GM18867 (cell line): ENCODE results near the gene CRTC1.

Experiments used
- ATAC-seq: cut with Tn5 transposase; IDR thresholded peaks from one replicate; pipeline ENCODE4 v1.9.1; 2021; ENCODE audit warnings: mild to moderate bottlenecking, moderate library complexity; ENCODE audit not compliant: unreplicated experiment

Gene CRTC1

DNA sequence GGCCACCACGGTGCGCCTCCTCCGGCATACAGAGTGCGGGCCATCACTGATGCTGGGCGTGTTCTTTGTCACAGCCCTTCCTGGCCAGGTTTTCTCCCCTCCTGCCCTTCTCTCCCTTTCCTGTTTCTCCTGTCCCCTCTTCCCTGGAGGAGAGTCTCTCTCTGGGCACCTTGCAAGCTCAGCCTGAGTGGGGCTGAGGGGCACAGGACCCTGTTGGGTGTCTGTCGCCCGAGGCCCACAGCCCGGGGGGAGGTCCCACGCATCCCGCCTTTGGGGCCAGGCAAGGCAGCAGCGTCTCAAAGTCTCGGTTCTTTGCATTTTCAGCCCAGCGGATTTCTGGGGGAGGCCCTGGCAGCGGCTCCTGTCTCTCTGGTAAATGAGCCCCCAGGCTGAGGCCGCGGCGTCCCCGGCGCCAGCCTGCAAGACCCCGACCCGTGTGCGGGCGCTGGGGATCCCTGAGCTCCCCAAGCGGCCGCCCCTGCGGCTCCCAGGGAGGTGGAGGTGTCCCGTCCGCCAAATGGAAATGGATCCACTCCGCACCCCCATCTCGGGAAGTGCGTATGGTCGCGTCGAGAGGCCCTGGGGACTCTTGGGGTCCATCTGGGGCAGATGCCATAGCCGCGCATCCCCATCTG lies 60.4 kb downstream of the CRTC1 start:
- ATAC-seq, result no peak

DNA sequence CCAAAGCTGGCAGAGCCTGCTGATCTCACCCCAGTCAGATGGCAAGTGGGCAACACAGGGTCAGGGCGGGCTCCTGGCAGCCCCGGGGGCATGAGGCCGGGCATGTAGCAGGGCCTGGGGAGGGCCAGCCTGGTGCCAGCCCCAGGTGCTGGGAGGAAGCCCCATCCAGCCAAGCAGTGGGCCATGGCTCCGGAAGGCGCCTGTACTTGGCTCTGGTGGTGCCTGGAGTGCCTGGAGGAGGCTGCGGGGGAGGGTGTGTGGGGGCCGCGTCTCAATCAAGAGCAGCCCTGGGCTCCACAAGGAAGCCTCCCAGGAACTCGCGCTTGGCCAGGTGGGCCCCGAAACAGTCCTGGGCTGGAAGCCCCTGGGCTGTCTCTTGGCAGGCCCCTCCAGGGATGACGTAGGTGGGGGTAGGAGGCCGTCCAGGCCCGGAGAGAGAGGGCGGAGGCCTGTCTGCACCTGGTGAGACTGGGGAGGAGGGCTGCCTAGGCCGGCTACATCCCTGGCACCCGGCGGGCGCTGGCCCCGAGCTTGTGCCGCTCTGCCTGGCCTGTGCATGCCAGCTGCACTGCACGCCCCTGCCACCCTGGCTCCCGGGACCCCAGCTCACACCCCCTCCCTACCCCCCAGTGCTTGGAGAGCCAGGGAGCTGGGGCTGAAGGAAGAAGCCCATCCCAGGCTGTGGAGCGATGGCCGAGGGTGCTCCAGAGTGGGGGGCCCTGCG lies 61.7 kb downstream of the CRTC1 start:
- no peak for ATAC-seq

DNA sequence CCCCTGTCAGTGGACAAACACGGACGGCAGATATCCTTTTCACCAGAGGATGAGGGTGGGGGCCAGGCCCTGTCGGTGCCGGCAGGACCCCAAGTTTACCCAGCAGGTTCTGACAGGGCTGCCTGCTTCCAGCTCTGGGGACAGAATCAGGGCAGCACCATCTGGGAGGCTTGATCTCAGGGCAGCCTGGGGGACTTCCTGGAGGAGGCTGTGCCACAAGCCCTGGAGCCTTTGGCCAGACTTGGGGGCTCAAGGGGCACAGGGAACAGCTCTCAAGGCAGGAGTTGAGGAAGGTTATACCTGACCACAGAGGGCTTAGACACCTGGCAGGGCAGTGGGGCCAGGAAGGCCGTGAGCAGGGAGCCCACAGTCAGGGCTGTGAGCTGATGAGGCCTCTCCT lies 62.5 kb downstream of the CRTC1 start:
- ATAC-seq, result no peak

GRCh38 chr19:18746401-18747325 lies 63.2 kb downstream of the CRTC1 start:
- no peak for ATAC-seq

- no peak for ATAC-seq
These were observed 66.1 kb downstream of the CRTC1 start for GRCh38 chr19:18749362-18750231.

DNA sequence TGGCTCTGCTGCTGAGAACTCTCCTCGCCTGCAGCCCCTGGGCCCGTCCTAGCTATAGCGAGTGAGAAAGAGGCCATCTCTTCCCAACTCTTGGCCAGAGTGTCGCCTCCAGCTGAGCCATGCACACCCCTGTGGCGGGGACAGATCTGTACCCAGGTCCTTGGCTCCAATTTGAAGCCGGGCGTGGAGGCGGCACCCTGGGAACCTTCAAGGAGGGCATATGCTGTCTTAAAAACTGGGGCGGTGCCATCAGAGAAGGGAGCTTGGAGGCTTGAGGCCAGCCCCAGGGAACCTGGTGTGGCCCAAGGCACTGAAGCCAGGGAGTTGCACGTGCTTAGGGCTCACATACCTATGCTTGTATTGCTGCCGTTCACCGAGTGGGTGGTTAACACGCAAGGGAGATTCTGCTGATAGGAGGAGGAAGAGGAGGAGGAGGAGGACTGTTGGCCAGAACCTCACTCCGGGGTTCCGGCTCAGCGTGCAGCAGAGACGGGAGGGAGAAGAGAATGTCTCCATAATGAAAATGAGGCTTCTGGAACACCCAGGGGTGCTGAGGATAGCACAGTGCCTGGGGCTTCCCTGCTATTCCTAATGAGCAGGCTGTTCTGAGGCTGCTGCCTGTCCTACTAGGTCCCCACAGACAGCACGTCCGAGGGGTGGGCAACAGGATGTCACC lies 67.0 kb downstream of the CRTC1 start:
- no peak for ATAC-seq

GRCh38 chr19:18751571-18751970 lies 68.1 kb downstream of the CRTC1 start:
- no peak for ATAC-seq

GRCh38 chr19:18754501-18754900 lies 71.0 kb downstream of the CRTC1 start:
- ATAC-seq, result no peak

DNA sequence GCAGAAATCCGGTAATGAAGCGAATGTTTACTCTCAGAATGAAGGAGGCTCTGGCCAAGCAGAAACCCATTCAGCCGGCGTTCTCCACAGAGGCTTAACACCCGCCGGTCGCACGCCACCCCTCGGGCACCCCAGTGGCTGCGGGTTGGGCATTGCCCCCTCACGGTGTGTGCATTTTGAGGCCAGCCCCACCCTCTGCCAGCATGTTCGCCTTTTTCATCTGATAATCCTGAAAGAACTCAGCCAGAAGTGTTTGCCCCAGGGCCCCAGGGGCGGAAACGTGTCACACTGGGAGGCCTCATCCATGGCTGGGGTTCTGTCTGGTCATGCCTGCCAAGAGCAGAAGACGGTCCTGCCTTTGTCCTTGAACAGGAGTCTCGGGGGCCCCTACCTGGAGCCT lies 73.4 kb downstream of the CRTC1 start:
- no peak for ATAC-seq

DNA sequence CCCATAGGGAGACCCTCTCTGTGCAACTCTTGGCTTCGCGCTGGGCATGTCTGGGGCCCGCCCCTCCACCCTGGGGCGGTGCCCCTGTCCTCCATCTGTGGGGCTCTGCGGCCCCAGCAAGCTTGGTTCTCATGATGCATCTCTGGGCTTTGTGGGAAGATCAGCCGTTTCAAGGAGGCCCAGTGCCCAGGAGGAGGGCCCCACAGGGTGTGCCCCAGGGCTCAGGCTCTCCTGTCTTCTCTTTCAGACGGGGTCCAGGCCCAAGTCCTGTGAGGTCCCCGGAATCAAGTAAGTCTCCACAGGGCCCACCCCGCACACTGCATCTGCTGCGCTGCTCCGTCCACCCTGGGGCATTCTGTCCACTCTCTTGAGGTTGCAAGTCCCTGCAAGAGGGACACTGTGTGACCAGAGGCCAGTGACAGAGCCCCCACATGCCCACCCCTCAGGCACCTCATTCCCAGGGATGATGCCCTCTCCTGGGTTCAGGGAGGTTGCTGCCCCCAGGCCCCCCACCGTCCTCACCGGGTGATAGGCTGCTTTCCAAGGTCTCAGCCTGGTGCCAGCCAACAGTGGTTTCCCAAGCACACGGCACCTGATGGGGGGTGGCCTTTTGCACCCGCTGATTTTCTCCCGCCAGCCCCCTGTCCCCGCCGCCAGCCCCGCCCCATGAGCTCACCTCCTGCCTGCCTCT lies 76.0 kb downstream of the CRTC1 start:
- ATAC-seq, result no peak

DNA sequence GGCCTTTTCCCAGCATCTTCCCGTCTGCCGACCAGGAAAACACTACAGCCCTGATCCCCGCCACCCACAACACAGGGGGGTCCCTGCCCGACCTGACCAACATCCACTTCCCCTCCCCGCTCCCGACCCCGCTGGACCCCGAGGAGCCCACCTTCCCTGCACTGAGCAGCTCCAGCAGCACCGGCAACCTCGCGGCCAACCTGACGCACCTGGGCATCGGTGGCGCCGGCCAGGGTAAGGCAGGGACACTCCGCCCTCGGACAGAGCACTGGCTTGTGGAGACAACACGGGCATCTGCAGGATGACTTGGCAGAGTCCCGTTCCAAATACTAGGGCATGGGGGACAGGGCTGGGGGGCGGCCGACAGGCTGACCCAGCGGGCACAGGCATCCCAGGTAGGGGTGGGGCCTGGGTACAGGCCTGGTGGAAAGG lies 76.5 kb downstream of the CRTC1 start:
- ATAC-seq, result no peak

- ATAC-seq, result no peak
These were observed 77.2 kb downstream of the CRTC1 start for GRCh38 chr19:18760440-18761383.

DNA sequence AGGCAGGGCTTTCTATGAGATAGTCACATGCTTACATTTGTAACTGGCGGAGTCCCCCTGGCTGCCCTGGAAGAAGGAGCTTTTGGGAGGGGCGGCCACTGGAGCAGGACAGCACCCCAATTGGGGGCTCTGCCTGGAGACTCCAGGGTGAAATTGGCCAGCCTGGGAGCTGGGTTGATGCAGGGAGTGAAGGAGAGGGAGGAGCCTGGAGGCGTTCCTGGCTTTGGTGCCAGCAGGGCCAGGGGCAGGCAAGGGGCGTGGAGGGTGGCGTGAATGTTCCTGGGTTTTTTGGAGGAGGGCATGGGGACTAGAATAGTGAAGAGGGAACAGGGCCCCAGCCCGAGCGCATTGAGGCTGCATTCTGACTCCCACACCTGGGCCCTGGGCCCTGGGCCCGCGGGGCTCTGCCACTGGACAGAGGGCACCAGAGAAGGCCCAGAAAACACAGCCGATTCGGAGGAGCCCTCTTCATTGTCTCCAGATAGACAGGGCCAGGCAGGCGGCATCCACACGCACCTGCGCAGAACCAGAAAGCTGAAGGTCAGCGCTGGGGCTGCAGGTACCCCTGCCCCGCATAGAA lies 78.1 kb downstream of the CRTC1 start:
- no peak for ATAC-seq

DNA sequence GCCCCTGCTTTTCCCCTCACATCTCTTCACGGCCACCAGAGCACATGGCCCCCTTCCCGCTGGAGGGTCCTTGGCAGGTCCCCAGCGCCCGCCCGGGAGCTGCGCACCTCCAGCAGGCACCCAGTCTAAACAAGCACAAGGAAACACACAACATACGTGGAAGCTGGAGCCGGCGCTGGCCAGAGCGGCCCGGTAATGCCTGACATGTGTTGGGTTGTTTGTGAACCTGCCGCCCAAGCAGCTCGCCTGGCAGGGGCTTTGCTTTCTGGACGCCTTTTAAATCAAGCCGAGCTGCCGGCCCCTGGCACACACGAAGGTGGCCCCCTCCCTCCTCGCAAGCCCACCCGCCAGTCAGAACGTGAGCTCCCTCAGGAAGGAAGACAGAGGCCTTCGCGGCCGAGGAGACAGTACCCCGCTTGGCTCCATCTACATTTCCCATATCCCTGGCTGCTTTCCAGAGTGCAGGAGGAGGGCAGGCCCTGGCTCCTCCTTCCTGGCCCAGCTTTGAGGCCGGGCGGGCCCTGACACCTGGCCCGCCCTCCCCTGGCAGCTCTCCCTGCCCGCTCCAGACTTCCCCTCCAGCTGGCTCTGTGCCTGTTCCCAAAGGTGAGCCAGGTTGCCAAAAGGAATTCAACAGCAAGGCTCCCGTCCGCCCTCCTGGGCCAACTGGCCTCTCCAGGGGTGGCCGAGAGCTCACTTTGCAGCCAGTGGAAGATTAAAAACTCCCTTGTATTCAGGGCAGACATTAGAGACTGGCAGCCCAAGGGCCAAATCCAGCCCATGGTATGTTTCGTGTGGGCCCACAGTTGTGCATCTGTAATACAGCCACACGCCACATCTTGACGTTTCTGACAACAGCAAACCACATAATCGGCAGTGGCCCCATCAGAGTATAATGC lies 78.9 kb downstream of the CRTC1 start:
- ATAC-seq, result no peak

DNA sequence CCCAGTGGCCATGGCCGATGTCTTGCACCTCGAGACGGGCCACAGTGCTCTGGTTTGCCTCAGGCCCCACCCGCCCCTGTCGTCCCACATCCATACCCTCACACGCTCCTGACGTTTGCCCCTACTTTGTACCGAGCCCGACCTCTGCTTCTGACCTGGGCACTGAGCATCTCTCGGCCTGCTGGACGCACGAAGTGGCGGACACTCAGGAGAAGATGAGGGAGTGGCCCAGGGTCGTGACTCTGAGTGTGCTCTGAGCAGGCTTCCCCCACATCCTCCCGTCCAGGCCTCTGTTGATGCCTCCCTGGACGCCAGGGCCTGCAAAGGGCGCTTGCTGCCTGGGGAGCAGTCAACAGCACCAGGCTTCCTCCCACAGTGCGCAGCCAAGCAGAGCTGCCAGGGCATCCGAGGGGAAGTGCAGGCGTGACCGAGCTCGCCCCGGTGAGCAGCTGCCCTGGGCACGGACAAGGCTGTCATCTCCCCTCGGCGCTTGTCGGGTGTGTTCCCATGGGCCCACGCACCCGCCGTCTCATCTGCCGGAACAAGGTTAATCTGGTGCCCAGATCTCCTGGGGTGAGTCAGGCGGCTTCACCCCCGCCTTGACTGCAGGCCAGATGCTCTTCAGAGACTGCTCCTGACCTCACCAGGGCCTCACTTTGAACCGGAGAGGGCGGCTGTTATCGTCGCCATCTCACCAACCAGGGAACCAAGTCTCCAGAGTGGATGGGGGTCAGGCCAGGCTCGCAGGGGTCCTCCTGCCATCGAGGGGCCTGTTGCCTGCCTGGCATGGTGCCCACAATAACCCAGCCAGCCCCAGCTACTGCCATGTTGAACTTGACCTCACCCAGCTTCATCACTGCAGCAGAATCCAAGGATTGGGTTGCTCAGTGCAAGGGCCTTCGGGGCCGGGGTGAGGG lies 80.5 kb downstream of the CRTC1 start:
- ATAC-seq, result no peak

- ATAC-seq, result no peak
These were observed 81.1 kb downstream of the CRTC1 start for GRCh38 chr19:18764591-18765051.
